Astrocyte of the cerebellum (primary cell): ENCODE data around the gene ECT2.
"Not testable (repeated sequence)": the region's sequence is repeated elsewhere in the genome, so short reads cannot be mapped to it uniquely, and the experiment has no call there.

ENCODE experiments used
- DNase-seq: peaks from one replicate; pipeline ENCODE4 v3.0.0-alpha.2; 2011; ENCODE audit warnings: low read depth
- H3K4me3 ChIP-seq: 2 replicates; pipeline ENCODE4 v1.5.1; 2011; ENCODE audit warnings: mild to moderate bottlenecking, low read depth, low read length, moderate library complexity
- in situ Hi-C: cut with HindIII; loops from 2 replicates; pipeline ENCODE4 v1.10.0; 2017; ENCODE audit warnings: low sequenced_read_pairs
- TF ChIP-seq, protein P1 (sequence below): IDR thresholded peaks from 2 replicates; pipeline ENCODE4 v1.5.1; 2012; ENCODE audit warnings: low read length, low read depth, moderate library complexity, mild to moderate bottlenecking; ENCODE audit errors: missing control alignments

The ECT2 gene

GRCh38 chr3:172753125-172753524, 2.6 kb downstream of the ECT2 start:
- TF ChIP-seq, protein P1, sequence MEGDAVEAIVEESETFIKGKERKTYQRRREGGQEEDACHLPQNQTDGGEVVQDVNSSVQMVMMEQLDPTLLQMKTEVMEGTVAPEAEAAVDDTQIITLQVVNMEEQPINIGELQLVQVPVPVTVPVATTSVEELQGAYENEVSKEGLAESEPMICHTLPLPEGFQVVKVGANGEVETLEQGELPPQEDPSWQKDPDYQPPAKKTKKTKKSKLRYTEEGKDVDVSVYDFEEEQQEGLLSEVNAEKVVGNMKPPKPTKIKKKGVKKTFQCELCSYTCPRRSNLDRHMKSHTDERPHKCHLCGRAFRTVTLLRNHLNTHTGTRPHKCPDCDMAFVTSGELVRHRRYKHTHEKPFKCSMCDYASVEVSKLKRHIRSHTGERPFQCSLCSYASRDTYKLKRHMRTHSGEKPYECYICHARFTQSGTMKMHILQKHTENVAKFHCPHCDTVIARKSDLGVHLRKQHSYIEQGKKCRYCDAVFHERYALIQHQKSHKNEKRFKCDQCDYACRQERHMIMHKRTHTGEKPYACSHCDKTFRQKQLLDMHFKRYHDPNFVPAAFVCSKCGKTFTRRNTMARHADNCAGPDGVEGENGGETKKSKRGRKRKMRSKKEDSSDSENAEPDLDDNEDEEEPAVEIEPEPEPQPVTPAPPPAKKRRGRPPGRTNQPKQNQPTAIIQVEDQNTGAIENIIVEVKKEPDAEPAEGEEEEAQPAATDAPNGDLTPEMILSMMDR, result no peak
- in situ Hi-C loops, result no loop called here
- H3K4me3 ChIP-seq, result no peak overlapping the region
- no peak for DNase-seq

DNA sequence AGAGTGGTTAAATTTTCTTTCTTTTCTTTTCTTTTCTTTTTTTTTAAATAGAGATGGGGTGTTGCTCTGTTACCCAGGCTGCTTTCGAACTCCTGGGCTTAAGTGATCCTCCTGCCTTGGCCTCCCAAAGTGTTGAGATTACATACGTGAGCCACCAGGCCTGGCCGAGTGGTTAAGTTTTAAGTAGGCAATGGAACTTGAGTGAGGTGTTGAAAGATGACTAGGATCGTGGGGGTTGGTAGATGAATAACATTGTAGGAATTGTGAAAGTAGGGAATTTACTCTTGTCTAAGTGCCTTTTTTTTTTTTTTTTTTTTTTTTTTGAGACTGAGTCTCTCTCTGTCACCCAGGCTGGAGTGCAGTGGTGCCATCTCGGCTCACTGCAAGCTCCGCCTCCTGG, 9.9 kb downstream of the ECT2 start:
- H3K4me3 ChIP-seq, in situ Hi-C loops, DNase-seq: not testable (repeated sequence)

DNA sequence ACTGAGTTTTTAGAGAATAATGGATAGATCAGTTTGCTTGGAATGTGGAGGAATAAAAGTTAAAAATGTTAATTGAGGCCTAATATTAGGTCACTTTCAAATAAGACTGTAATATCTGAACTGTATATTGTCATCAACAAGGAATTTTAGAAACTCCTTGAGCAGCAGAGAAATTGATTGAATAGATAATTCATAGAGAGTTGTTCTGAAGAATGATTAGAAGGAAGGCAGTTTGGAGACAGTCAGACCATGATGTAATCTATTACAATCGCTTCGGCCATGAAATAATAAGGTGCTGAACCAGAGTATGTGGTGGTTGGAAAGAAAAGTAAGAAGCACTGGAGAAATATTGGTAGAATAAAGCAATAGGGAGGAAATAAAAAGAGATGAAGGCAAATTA, 15.7 kb downstream of the ECT2 start:
- H3K4me3 ChIP-seq, result no peak overlapping the region
- TF ChIP-seq, protein P1, result no peak
- in situ Hi-C loops, result no loop called here
- no peak for DNase-seq

DNA sequence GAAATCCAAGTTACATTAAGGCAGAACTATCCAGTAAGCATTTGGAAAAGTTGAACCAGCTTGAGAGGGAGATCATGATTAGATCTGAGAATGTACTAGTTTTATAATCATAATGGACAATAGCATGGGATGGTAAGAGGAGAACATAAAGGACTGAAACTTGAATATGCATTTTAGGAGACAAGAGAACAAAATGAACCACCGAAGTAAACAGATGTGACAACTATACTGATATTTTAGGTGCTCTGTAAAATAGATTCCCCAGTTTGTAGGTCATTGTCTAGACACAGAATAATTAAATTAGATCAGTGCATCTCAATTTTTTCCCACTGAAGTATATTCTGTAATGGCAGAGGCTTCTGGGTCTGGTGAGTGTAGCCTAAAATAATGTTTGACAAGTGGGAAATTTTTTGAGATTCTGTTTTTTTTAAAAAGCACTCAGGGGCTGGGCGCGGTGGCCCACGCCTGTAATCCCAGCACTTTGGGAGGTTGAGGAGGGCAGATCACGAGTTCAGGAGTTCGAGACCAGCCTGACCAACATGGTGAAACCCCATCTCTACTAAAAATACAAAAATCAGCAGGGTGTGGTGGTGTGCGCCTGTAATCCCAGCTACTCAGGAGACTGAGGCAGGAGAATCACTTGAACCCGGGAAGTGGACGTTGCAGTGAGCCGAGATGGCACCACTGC, 16.3 kb downstream of the ECT2 start:
- in situ Hi-C loops, result no loop called here
- TF ChIP-seq, protein P1, result no peak
- H3K4me3 ChIP-seq, result no peak overlapping the region
- DNase-seq, result no peak

- no peak for DNase-seq
- TF ChIP-seq, protein P1, result no peak
- in situ Hi-C loops, result no loop called here
- H3K4me3 ChIP-seq, result no peak overlapping the region
Measured at GRCh38 chr3:172770382-172770781, 19.9 kb downstream of the ECT2 start.

DNA sequence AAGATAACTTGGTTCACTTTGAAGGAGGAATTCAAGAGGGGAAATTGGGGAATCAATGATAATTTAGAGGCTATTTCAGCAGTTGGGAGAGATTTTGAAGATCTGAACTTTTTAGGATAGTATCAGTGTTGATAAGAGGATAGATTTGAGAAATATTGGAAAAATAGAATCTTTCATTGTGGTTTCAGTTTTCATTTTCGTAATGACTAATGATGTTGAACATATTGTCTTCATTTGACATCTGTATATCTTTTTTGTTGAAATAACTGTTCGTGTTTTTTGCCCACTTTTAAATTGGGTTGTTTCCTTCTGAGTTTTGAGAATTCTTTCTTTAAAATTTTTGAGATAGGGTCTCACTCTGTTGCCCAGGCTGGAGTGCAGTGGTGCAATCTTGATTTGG, 21.1 kb downstream of the ECT2 start:
- no peak for DNase-seq
- no peak overlapping the region for H3K4me3 ChIP-seq
- in situ Hi-C loops, result no loop called here
- TF ChIP-seq, protein P1, result no peak

- in situ Hi-C loops, result no loop called here
- TF ChIP-seq, protein P1, result no peak
- DNase-seq, result no peak
- H3K4me3 ChIP-seq, result no peak overlapping the region
Measured at GRCh38 chr3:172776049-172776717, 25.7 kb downstream of the ECT2 start.
